WTC11 (cell line): ENCODE results near the gene TMEM52.

Experiments used
- CTCF ChIP-seq: fragments of 200-600 bp; IDR thresholded peaks from 2 replicates; pipeline ENCODE4 v1.8.0; 2022; ENCODE audit warnings: antibody characterized with exemption
- ELF4 ChIP-seq: sonication (generic); formaldehyde crosslinking; IDR thresholded peaks from 2 replicates; pipeline ENCODE4 v1.8.1; 2022; ENCODE audit warnings: low read depth, mild to moderate bottlenecking, moderate library complexity, missing genetic modification reagents
- NFYB ChIP-seq: sonication (generic); formaldehyde crosslinking; conservative IDR thresholded peaks from 2 replicates; pipeline ENCODE4 v1.8.0; 2022; ENCODE audit warnings: low read depth, missing genetic modification reagents
- STAT6 ChIP-seq: sonication (generic); formaldehyde crosslinking; conservative IDR thresholded peaks from 2 replicates; pipeline ENCODE4 v1.8.1; 2023; ENCODE audit warnings: mild to moderate bottlenecking, low read depth, missing genetic modification reagents, moderate library complexity
- USF1 ChIP-seq: sonication (generic); formaldehyde crosslinking; IDR thresholded peaks from 2 replicates; pipeline ENCODE4 v1.8.0; 2022; ENCODE audit warnings: mild to moderate bottlenecking, missing genetic modification reagents
- ZBTB43 ChIP-seq: sonication (generic); formaldehyde crosslinking; IDR thresholded peaks from 2 replicates; pipeline ENCODE4 v1.8.1; 2023; ENCODE audit warnings: mild to moderate bottlenecking, missing genetic modification reagents

- TF ChIP-seq CTCF (no peak), USF1 (CRISPR knock-in tag) (no peak), NFYB (CRISPR knock-in tag) (no peak), ELF4 (CRISPR knock-in tag) (no peak), STAT6 (CRISPR knock-in tag) (no peak), ZBTB43 (CRISPR knock-in tag) (no peak)
Measured at GRCh38 chr1:1950940-1951339, 31.9 kb upstream of the TMEM52 start.
